GM12865 (cell line): ENCODE data around the gene DOK6.

Experiments used
- DNase-seq: peaks from one replicate; pipeline ENCODE4 v3.0.0; 2010; ENCODE audit warnings: low read depth
- H3K4me3 ChIP-seq: 2 replicates; pipeline ENCODE4 v1.5.1; 2011; ENCODE audit warnings: mild to moderate bottlenecking, low read depth, low read length, control low read depth
- TF ChIP-seq, protein P1 (sequence below): IDR thresholded peaks from 2 replicates; pipeline ENCODE4 v1.5.1; 2011; ENCODE audit warnings: low read length, control low read depth, low read depth, inconsistent platforms; ENCODE audit not compliant: insufficient read depth; ENCODE audit errors: missing control alignments

Gene DOK6

DNA sequence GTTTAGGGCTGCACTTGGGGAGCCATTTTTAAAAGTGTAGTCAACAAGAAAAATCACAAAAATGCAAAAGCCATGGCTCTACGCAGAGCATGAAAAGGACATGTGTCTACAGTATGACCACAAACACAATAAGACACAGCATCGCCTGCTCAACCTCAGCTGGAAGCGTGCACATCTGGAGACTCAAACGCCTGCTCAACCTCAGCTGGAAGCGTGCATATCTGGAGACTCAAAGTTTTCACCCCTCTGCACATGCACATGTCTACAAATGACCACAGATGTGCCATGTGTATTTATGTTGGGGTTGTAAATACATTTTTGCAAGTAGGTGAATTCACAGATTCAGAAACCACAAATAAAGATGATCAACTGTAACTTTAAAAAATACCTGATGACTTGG lies 196.9 kb downstream of the DOK6 start:
- H3K4me3 ChIP-seq, result no peak overlapping the region
- no peak for DNase-seq
- TF ChIP-seq, protein P1, sequence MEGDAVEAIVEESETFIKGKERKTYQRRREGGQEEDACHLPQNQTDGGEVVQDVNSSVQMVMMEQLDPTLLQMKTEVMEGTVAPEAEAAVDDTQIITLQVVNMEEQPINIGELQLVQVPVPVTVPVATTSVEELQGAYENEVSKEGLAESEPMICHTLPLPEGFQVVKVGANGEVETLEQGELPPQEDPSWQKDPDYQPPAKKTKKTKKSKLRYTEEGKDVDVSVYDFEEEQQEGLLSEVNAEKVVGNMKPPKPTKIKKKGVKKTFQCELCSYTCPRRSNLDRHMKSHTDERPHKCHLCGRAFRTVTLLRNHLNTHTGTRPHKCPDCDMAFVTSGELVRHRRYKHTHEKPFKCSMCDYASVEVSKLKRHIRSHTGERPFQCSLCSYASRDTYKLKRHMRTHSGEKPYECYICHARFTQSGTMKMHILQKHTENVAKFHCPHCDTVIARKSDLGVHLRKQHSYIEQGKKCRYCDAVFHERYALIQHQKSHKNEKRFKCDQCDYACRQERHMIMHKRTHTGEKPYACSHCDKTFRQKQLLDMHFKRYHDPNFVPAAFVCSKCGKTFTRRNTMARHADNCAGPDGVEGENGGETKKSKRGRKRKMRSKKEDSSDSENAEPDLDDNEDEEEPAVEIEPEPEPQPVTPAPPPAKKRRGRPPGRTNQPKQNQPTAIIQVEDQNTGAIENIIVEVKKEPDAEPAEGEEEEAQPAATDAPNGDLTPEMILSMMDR, result no peak

DNA sequence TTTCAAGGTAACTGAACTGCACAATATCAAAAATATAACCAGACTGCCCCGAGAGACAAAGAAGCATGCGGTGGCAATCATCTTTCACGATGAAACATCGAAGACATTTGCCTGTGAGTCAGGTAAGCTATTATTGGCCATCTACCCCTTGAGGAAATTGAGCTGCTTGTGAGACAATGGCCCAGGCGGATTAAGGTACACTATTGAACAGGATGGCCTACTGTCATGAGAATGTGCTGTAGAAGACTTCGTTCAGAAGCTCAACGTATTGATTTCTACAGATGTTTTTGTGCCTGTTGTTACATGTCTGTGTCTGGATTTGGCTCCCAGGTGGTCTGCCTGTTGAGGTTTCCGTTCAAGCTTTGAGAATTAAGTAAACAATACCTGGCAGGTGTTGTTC lies 198.7 kb downstream of the DOK6 start:
- no peak overlapping the region for H3K4me3 ChIP-seq
- no peak for DNase-seq
- TF ChIP-seq, protein P1, result no peak

DNA sequence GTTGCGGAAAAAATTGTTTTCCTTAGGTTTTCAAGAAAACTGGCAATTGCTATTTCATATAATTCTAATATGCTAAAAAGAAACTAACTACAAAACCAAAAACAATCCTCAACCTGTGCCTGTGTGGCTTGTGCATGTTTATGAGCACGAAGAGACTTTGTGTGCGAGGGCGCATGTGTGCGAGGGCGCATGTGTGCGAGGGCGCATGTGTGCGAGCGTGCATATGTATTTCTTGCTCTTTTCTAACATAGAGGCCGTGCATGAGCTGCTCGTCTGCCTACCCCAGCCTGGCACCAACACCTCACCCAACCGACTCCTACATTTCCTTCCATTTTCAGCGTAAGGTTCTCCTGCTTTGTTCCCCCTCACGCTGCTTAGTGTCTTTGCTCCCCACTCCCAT lies 211.6 kb downstream of the DOK6 start:
- TF ChIP-seq, protein P1, result no peak
- DNase-seq, result no peak
- no peak overlapping the region for H3K4me3 ChIP-seq

DNA sequence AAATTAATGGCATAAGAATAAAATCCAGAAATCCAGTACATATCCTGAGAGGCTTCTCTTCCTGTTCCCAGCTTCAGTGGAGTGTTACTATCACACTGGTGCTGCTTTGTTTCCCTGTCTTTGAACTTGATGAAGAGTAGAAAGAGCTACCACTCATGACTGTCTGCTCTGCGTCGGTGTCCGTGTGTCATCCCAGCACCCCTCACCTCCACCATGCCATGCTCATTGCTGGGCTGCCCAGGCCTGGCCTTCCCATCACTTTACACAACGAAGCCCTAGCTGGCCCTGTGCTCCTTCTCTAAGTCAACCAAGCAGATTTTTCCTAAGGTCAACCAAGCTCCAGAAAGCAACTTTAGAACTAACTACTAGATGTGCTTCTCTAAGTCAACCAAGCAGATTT lies 215.4 kb downstream of the DOK6 start:
- no peak overlapping the region for H3K4me3 ChIP-seq
- DNase-seq, result no peak
- TF ChIP-seq, protein P1, result no peak

DNA sequence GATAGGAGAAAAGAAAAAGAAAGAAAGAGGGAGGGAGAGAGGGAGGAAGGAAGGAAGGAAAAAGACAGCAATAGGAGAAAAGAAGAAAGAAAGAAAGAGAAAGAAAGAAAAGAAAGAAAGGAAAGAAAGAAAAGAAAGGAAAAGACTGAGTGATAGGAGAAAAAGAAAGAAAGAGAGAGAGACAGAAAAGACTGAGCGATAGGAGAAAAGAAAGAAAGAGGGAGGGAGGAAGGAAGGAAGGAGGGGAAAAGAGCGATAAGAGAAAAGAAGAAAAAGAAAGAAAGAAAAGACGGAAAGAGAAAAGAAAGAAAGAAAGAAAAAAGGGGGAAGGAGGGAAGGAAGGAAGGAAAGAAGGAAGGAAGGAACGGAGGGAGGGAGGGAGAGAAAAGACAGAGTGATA lies 216.7 kb downstream of the DOK6 start:
- TF ChIP-seq, protein P1, result no peak
- DNase-seq, result no peak
- H3K4me3 ChIP-seq, result no peak overlapping the region

DNA sequence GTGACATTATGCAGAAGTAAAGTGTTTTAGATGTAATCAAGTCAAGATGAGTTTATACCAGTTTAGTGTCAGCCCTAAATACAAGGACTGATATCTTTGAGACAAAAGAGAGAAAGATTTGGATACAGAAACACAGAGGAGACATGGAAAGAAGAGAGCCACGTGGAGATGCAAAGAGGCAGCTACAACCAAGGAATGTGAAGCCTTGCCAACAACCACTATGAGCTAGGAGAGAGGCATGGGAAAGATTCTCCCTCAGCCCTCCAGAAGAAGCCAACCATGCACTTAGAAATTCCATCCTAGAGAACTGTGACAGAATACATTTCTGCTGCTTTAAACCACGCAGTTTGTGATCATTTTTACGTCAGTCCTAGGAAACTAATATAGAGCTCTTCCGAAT lies 217.2 kb downstream of the DOK6 start:
- TF ChIP-seq, protein P1, result no peak
- H3K4me3 ChIP-seq, result no peak overlapping the region
- DNase-seq, result no peak

DNA sequence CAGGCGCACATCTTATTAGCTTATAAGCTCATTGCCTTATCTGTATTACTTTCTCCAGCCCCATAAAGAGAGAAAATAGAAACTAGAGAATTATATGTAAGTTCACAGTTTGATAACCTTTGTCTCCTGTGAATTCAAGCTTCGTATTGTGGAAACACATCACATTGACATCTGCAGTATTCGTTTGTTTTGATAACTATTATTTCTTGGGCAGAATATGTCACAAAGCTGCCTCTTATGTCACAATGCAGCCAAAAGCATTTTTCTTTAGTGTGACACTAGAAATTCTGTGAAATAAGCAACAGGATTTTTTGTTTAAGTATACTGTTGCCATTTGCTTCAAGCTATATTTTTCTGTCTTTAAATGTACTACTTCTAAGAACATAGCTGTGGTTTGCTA lies 221.5 kb downstream of the DOK6 start:
- TF ChIP-seq, protein P1, result no peak

More for the DNA sequence above, 221.5 kb downstream of the DOK6 start:
- no peak overlapping the region for H3K4me3 ChIP-seq
- DNase-seq, result no peak
